ENCODE data around the gene TMEM190. TPM values are rescaled to one million over a fixed set of nuclear protein-coding genes. Genes with fewer than 3 reads are reported as not detected.

TMEM190 gene
- total and polyA plus RNA-seq, 9 of the 15 experiments (the other 6 are each of a cell fraction or from before 2014, with no cell fraction given): not detected

GRCh38 chr19:55339889-55340783 is 36.5 kb upstream of the TMEM190 start (continued):
- TF ChIP-seq UBTF (IDR thresholded peaks at IDR 0.05; ENCODE audit: borderline replicate concordance in 1 of 2, low read depth in 2 of 2, low read length in 2 of 2) (0 out of 4 replicates have a peak, but pooled peaks of 1 of the 2 experiments have one; percentile 14), ZFPM2 (CRISPR knock-in tag; IDR thresholded peaks at IDR 0.05) (no peak)

- in situ Hi-C loops (cut with MboI) (no loop called here), intact Hi-C loops (cut with micrococcal nuclease) (no loop called here)
- TF ChIP-seq MLLT1 (IDR thresholded peaks at IDR 0.05) (peak; percentile 57 to 59; a peak in 3 of 4 replicates), ZBTB7A (IDR thresholded peaks at IDR 0.05; ENCODE audit: borderline replicate concordance, control insufficient read depth, low read depth, low read length) (peak; percentile 85), RNF2 (IDR thresholded peaks at IDR 0.05) (no peak), ZNF778 (CRISPR knock-in tag; IDR thresholded peaks at IDR 0.05) (no peak), ZNF695 (CRISPR knock-in tag; IDR thresholded peaks at IDR 0.05) (no peak), KDM2B (CRISPR knock-in tag; IDR thresholded peaks at IDR 0.05) (no peak), ZNF3 (CRISPR knock-in tag; IDR thresholded peaks at IDR 0.05) (no peak), ZNF740 (CRISPR knock-in tag; IDR thresholded peaks at IDR 0.05) (no peak), ZNF740 (tag; IDR thresholded peaks at IDR 0.05) (no peak), CREB1 (IDR thresholded peaks at IDR 0.05) (no peak), CREB1 (CRISPR knock-in tag; IDR thresholded peaks at IDR 0.05) (0 out of 2 replicates have a peak, but pooled peaks have one; percentile 45), HLTF (IDR thresholded peaks at IDR 0.05) (0 out of 2 replicates have a peak, but pooled peaks have one; percentile 34), OTX1 (CRISPR knock-in tag; IDR thresholded peaks at IDR 0.05) (0 out of 2 replicates have a peak, but pooled peaks have one; percentile 4), ZNF263 (CRISPR knock-in tag; IDR thresholded peaks at IDR 0.05; ENCODE audit: borderline replicate concordance) (peak; percentile 43)
These were observed 35.9 kb upstream of the TMEM190 start for GRCh38 chr19:55340784-55341147.

More at GRCh38 chr19:55340784-55341147, 35.9 kb upstream of the TMEM190 start:
- Histone ChIP-seq H3K9ac (ENCODE audit: insufficient read depth in 1 of 2, low read depth in 2 of 2, low read length in 2 of 2) (peak overlapping the region; percentile 97 to 99), H2AFZ (ENCODE audit: low read depth, low read length) (peak overlapping the region; percentile 49; the same call in 1 of the 2 replicates), H3K4me3 (peak overlapping the region; percentile 92), H3K36me3 (ENCODE audit: control insufficient read depth, insufficient read depth, low read length) (peaks cover 38% of the 10 kb centered on the region; the same call in 2 of the 3 replicates), H3K9me1 (ENCODE audit: control insufficient read depth, insufficient read depth, low read length) (no peaks in the 10 kb centered on the region), H3K4me1 (replicated peaks in 1 of 2; ENCODE audit: control insufficient read depth in 2 of 2, insufficient read depth in 2 of 2, low read length in 2 of 2) (peaks cover 7 to 61% of the 10 kb centered on the region in 2 experiments; a peak in 4 of 5 replicates), H3K27me3 (ENCODE audit: control insufficient read depth in 2 of 2, insufficient read depth in 2 of 2, low read length in 2 of 2) (no peaks in the 10 kb centered on the region), H3K27ac (ENCODE audit: extremely low read depth, low read depth, low read length) (peak overlapping the region; percentile 97), H3K79me2 (ENCODE audit: control insufficient read depth, insufficient read depth, low read length) (peaks cover 24% of the 10 kb centered on the region), H3K4me2 (ENCODE audit: insufficient read depth, low read length) (peak overlapping the region; percentile 97), H3K9me3 (replicated peaks; ENCODE audit: control insufficient read depth, insufficient read depth, low read depth, low read length) (no peaks in the 10 kb centered on the region), H4K20me1 (replicated peaks; ENCODE audit: control insufficient read depth, insufficient read depth, low read length) (0 out of 2 replicates have a peak, but pooled peaks cover 6% of the 10 kb centered on the region)
- CTCF ChIA-PET (ENCODE audit: low intra/inter-chr PET ratio): no interaction called here
- BruUV-seq (replicated peaks): no TSS peak
- 2% methylated on average over 11 of the region's 24 CpGs for WGBS (ENCODE audit: insufficient coverage, low coverage, missing lambda C conversion rate)
- POLR2A ChIA-PET: interaction anchor here (1.2 to 1.4 kb wide), 4 partner anchors 9 to 43 kb away, joined by 4 to 11 read pairs (median 6); partner anchors contain the start of gene TMEM238
- DNase-seq (ENCODE audit: extremely low read depth in 1 of 4, low spot score in 3 of 4) (peak in 2 of 4 experiments; percentile 37 to 63), ATAC-seq (peak; percentile 9), FAIRE-seq (no peak)

Data from K562 (cell line).